SK-N-SH (cell line): Measurements from ENCODE around the gene CLMN. TPM values are rescaled to one million over a fixed set of nuclear protein-coding genes. Genes with fewer than 3 reads are reported as not detected.

Experiments
- CTCF ChIA-PET: fragments of 300-600, 350-600 bp; formaldehyde crosslinking; extraction: SDS; loops from one replicate; lab custom pipeline; 2021; lab: Yijun Ruan, JAX
- POLR2A ChIA-PET: fragments of 350-600 bp; sonication (Branson Sonifier 250); formaldehyde crosslinking; extraction: SDS; loops from one replicate; lab custom pipeline; 2020; ENCODE audit warnings: antibody characterized with exemption, inconsistent platforms; lab: Yijun Ruan, JAX
- DNase-seq: peaks from one replicate; pipeline ENCODE4 v3.0.0; 2012
- H2AFZ ChIP-seq: fragments of 200-600 bp; sonication (generic); 2 replicates; pipeline ENCODE4 v1.8.1; 2016; ENCODE audit warnings: antibody characterized with exemption, mild to moderate bottlenecking, low read depth
- H3F3A ChIP-seq: fragments of 200-600 bp; sonication (generic); replicated peaks from 2 replicates; pipeline ENCODE3; 2016; ENCODE audit warnings: antibody characterized with exemption, mild to moderate bottlenecking; ENCODE audit not compliant: insufficient read depth
- H3K27ac ChIP-seq, 2 experiments: fragments of 200-500 bp in 1 of 2; fragments of 200-600 bp in 1 of 2; sonication (Bioruptor generic) in 1 of 2; sonication (generic), shearing (Covaris generic) in 1 of 2; 2 replicates each; pipeline versions ENCODE4 v1.5.1 to v1.6.1; 2014 to 2016; ENCODE audit warnings: low read depth in 2 of 2, inconsistent platforms in 1 of 2, low read length in 1 of 2, mild to moderate bottlenecking in 1 of 2, mixed read lengths in 1 of 2
- H3K27me3 ChIP-seq: fragments of 200-600 bp; sonication (generic), shearing (Covaris generic); 2 replicates; pipeline ENCODE4 v1.6.1; 2016; ENCODE audit warnings: mixed run types; ENCODE audit not compliant: insufficient read depth
- H3K36me3 ChIP-seq, 2 experiments: fragments of 200-500 bp in 1 of 2; fragments of 200-600 bp in 1 of 2; sonication (Bioruptor generic) in 1 of 2; sonication (generic) in 1 of 2; replicated peaks in 1 of 2; 2 replicates each; pipeline versions ENCODE3 to v1.5.1; 2014 to 2016; ENCODE audit warnings: low read length in 1 of 2, mild to moderate bottlenecking in 1 of 2; ENCODE audit not compliant: insufficient read depth in 2 of 2, control insufficient read depth in 1 of 2
- H3K4me1 ChIP-seq, 2 experiments: fragments of 200-500 bp in 1 of 2; fragments of 200-600 bp in 1 of 2; sonication (Bioruptor generic) in 1 of 2; sonication (generic), shearing (Covaris generic) in 1 of 2; 2 replicates each; pipeline versions ENCODE4 v1.5.1 to v1.6.1; 2014 to 2016; ENCODE audit warnings: low read depth in 1 of 2, low read length in 1 of 2, mixed run types in 1 of 2; ENCODE audit not compliant: insufficient read depth in 2 of 2, control insufficient read depth in 1 of 2
- H3K4me2 ChIP-seq: fragments of 200-600 bp; sonication (generic), shearing (Covaris generic); 2 replicates; pipeline ENCODE4 v1.6.1; 2017; ENCODE audit warnings: mixed run types
- H3K4me3 ChIP-seq, 2 experiments: fragments of 200-500 bp in 1 of 2; fragments of 200-600 bp in 1 of 2; sonication (Bioruptor generic) in 1 of 2; sonication (generic), shearing (Covaris generic) in 1 of 2; 2 replicates each; pipeline versions ENCODE4 v1.5.1 to v1.8.1; 2014 to 2016; ENCODE audit warnings: low read depth in 2 of 2, inconsistent platforms in 1 of 2, low read length in 1 of 2, mild to moderate bottlenecking in 1 of 2, mixed read lengths in 1 of 2, moderate library complexity in 1 of 2
- H3K79me2 ChIP-seq: fragments of 200-600 bp; sonication (generic); 2 replicates; pipeline ENCODE4 v1.8.1; 2017; ENCODE audit warnings: mild to moderate bottlenecking; ENCODE audit not compliant: insufficient read depth
- H3K9ac ChIP-seq: fragments of 200-600 bp; sonication (generic); 2 replicates; pipeline ENCODE4 v1.6.1; 2017; ENCODE audit warnings: mixed run types
- H3K9me2 ChIP-seq: fragments of 200-600 bp; sonication (generic); 2 replicates; pipeline ENCODE4 v1.6.1; 2017; ENCODE audit warnings: mixed run types
- H3K9me3 ChIP-seq: fragments of 200-600 bp; sonication (generic); 2 replicates; pipeline ENCODE4 v1.6.1; 2017; ENCODE audit warnings: mixed run types, mild to moderate bottlenecking, moderate library complexity
- H4K20me1 ChIP-seq: fragments of 200-600 bp; sonication (generic); 2 replicates; pipeline ENCODE4 v1.6.1; 2017; ENCODE audit warnings: mild to moderate bottlenecking, mixed run types; ENCODE audit not compliant: insufficient read depth
- CHD2 ChIP-seq: fragments of 150-350 bp; IDR thresholded peaks from 2 replicates; pipeline ENCODE4 v1.6.1; 2018; ENCODE audit warnings: low read length; ENCODE audit not compliant: partially characterized antibody
- EZH2phosphoT487 ChIP-seq: fragments of 200-600 bp; sonication (generic); IDR thresholded peaks from 2 replicates; pipeline ENCODE4 v1.6.1; 2017; ENCODE audit warnings: low read depth, mixed run types, mild to moderate bottlenecking, antibody characterized with exemption, moderate library complexity, borderline replicate concordance
- GABPA ChIP-seq: IDR thresholded peaks from 2 replicates; pipeline ENCODE4 v1.4.0; 2012; ENCODE audit warnings: low read depth, mild to moderate bottlenecking
- JUND ChIP-seq: IDR thresholded peaks from 2 replicates; pipeline ENCODE4 v1.4.0; 2012
- MEF2A ChIP-seq: IDR thresholded peaks from 2 replicates; pipeline ENCODE4 v1.4.0; 2012; ENCODE audit warnings: low read depth, borderline replicate concordance
- NRF1 ChIP-seq: IDR thresholded peaks from 2 replicates; pipeline ENCODE4 v1.6.1; 2012; ENCODE audit warnings: low read depth, mild to moderate bottlenecking, low read length
- RAD21 ChIP-seq: IDR thresholded peaks from 2 replicates; pipeline ENCODE4 v1.6.1; 2012; ENCODE audit warnings: mild to moderate bottlenecking, low read length
- RCOR1 ChIP-seq: fragments of 150-350 bp; IDR thresholded peaks from 2 replicates; pipeline ENCODE4 v1.6.1; 2017; ENCODE audit warnings: antibody characterized with exemption, low read length
- RFX5 ChIP-seq: IDR thresholded peaks from 2 replicates; pipeline ENCODE4 v1.6.1; 2012; ENCODE audit warnings: mild to moderate bottlenecking, improper control_type of control experiment, low read length
- RXRA ChIP-seq: IDR thresholded peaks from 2 replicates; pipeline ENCODE4 v1.4.0; 2012; ENCODE audit warnings: low read depth, mild to moderate bottlenecking, borderline replicate concordance
- SIN3A ChIP-seq: IDR thresholded peaks from 2 replicates; pipeline ENCODE4 v1.6.1; 2012; ENCODE audit warnings: low read depth, mild to moderate bottlenecking, low read length, moderate library complexity, borderline replicate concordance
- TAF1 ChIP-seq: IDR thresholded peaks from 2 replicates; pipeline ENCODE4 v1.6.1; 2012; ENCODE audit warnings: low read depth, mild to moderate bottlenecking, low read length, moderate library complexity, borderline replicate concordance
- TCF12 ChIP-seq: IDR thresholded peaks from 2 replicates; pipeline ENCODE4 v1.4.0; 2012
- TEAD4 ChIP-seq: IDR thresholded peaks from 2 replicates; pipeline ENCODE4 v1.4.0; 2012; ENCODE audit warnings: mild to moderate bottlenecking, borderline replicate concordance; ENCODE audit not compliant: insufficient read depth
- WGBS: methylation state at CpG from one replicate; pipeline ENCODE4 v1.1.6; 2017; ENCODE audit warnings: low lambda C conversion rate; 5-methylcytosine and 5-hydroxymethylcytosine counted together
- polyA plus RNA-seq, 3 experiments: library from polyadenylated mRNA; depleted of rRNA; stranded (reverse); fragments of >200 nt; gene quantifications; 2 replicates each; pipeline ENCODE4 v1.2.3, GENCODE V29; 2012
- TF ChIP-seq, protein P1 (sequence below): fragments of 200-600 bp; sonication (generic); IDR thresholded peaks from 2 replicates; pipeline ENCODE4 v1.6.1; 2017; ENCODE audit warnings: antibody characterized with exemption, mild to moderate bottlenecking, moderate library complexity
- TF ChIP-seq, protein P2 (sequence below): IDR thresholded peaks from 2 replicates; pipeline ENCODE4; 2012

The CLMN gene
- polyA plus RNA-seq, 1 of the 3 experiments (the other 2 are of a cell fraction): 1.4 TPM

DNA sequence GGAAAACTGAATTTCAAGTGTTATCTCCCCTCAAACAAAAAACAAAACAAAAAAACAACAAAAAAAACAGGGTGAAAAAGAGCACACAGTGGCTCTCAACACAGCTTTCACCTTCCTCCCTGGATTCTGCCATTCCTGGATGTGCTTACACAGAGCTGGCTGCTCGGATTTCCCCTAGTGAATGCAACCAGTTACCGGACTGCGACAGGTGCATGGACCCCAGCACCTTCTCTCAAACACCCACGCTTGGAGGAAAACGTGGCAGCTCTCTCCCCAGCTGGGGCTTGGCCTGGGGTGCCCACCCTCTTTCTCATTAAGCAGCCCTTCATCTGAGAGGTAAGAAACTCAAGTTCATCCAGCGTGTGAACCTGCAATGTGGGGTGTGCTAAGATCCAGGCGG lies 128.9 kb downstream of the CLMN start:
- WGBS: 89% methylated on average over 5 of the region's 7 CpGs

DNA sequence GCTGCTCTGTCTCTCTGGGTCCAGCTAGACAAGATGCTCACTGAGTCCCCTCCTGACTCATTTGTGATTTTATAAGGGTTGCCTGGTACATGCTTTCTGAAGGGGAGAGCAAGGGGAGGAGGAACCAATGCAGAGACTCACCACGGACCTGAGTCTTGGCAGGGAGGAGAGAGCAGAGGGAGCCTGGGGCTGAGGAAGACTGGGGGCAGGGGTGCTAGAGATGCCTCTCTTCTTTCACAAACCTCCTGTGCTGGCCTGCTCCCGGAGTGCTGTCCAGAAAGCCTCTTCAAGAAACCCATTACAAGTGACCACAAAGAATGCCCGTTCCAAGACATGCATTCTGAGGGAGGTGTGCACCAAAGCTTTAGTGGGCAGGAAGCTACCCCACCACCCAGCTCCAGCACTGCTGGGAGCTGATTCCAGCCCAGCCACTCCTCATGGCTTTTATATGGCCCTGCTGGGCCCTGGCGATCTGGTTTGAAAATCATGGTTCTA lies 129.3 kb downstream of the CLMN start:
- H3K9me2 ChIP-seq: no peaks in the 10 kb centered on the region

More for the DNA sequence above, 128.9 kb downstream of the CLMN start:
- H3K27me3 ChIP-seq: no peaks in the 10 kb centered on the region
- no peak overlapping the region for H3K4me2 ChIP-seq
- ChIA-PET POLR2A (no interaction called here), CTCF (interaction anchor here (0.7 kb wide), 1 partner anchor 34 kb away, joined by 3 read pairs; no protein-coding TSS in a partner anchor)
- no peak overlapping the region for H3K9ac ChIP-seq
- H3F3A ChIP-seq: no peaks in the 10 kb centered on the region
- no peak overlapping the region for H3K27ac ChIP-seq
- no peak overlapping the region for H2AFZ ChIP-seq
- no peaks in the 10 kb centered on the region for H4K20me1 ChIP-seq
- no peaks in the 10 kb centered on the region for H3K9me2 ChIP-seq
- no peaks in the 10 kb centered on the region for H3K9me3 ChIP-seq
- no peak for TF ChIP-seq TCF12
- TF ChIP-seq, protein P1, sequence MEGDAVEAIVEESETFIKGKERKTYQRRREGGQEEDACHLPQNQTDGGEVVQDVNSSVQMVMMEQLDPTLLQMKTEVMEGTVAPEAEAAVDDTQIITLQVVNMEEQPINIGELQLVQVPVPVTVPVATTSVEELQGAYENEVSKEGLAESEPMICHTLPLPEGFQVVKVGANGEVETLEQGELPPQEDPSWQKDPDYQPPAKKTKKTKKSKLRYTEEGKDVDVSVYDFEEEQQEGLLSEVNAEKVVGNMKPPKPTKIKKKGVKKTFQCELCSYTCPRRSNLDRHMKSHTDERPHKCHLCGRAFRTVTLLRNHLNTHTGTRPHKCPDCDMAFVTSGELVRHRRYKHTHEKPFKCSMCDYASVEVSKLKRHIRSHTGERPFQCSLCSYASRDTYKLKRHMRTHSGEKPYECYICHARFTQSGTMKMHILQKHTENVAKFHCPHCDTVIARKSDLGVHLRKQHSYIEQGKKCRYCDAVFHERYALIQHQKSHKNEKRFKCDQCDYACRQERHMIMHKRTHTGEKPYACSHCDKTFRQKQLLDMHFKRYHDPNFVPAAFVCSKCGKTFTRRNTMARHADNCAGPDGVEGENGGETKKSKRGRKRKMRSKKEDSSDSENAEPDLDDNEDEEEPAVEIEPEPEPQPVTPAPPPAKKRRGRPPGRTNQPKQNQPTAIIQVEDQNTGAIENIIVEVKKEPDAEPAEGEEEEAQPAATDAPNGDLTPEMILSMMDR: no peak
- no peak for DNase-seq
- H3K4me3 ChIP-seq: no peak overlapping the region
- H3K4me1 ChIP-seq: peaks cover 0 to 9% of the 10 kb centered on the region in 2 experiments; a peak in 2 of 4 replicates
- H3K36me3 ChIP-seq: no peaks in the 10 kb centered on the region
- no peaks in the 10 kb centered on the region for H3K79me2 ChIP-seq

More for the DNA sequence above, 129.3 kb downstream of the CLMN start:
- Histone ChIP-seq H3K9ac (no peak overlapping the region), H3K36me3 (no peaks in the 10 kb centered on the region), H3K79me2 (no peaks in the 10 kb centered on the region), H3K4me2 (no peak overlapping the region), H3K27me3 (no peaks in the 10 kb centered on the region), H3K4me1 (peaks cover 0 to 9% of the 10 kb centered on the region in 2 experiments; a peak in 2 of 4 replicates), H3K9me3 (no peaks in the 10 kb centered on the region), H3K27ac (no peak overlapping the region), H3F3A (no peaks in the 10 kb centered on the region), H4K20me1 (no peaks in the 10 kb centered on the region), H2AFZ (no peak overlapping the region), H3K4me3 (no peak overlapping the region)
- no peak for DNase-seq
- TF ChIP-seq RFX5: no peak
- TF ChIP-seq RAD21: no peak
- no peak for TF ChIP-seq TAF1
- no peak for TF ChIP-seq EZH2phosphoT487
- no peak for TF ChIP-seq JUND
- TF ChIP-seq MEF2A: no peak
- no peak for TF ChIP-seq RCOR1
- TF ChIP-seq GABPA: no peak
- TF ChIP-seq, protein P2, sequence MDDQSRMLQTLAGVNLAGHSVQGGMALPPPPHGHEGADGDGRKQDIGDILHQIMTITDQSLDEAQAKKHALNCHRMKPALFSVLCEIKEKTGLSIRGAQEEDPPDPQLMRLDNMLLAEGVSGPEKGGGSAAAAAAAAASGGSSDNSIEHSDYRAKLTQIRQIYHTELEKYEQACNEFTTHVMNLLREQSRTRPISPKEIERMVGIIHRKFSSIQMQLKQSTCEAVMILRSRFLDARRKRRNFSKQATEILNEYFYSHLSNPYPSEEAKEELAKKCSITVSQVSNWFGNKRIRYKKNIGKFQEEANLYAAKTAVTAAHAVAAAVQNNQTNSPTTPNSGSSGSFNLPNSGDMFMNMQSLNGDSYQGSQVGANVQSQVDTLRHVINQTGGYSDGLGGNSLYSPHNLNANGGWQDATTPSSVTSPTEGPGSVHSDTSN: no peak
- TF ChIP-seq NRF1: no peak
- TF ChIP-seq RXRA: no peak
- TF ChIP-seq SIN3A: no peak
- no peak for TF ChIP-seq CHD2
- no peak for TF ChIP-seq TEAD4
- TF ChIP-seq, protein P1: no peak
- ChIA-PET CTCF (interaction anchor here (0.7 to 1.0 kb wide), 2 partner anchors 35 to 242 kb away, joined by 3 read pairs; no protein-coding TSS in a partner anchor), POLR2A (no interaction called here)
- WGBS: 83% methylated on average over 4 of the region's 4 CpGs
